Caco-2 (cell line): Measurements from ENCODE around the gene MISP. TPM values are rescaled to one million over a fixed set of nuclear protein-coding genes. Genes with fewer than 3 reads are reported as not detected.
"Not testable (repeated sequence)": the region's sequence is repeated elsewhere in the genome, so short reads cannot be mapped to it uniquely, and the experiment has no call there.

Source experiments
- BruUV-seq: library from RNA; stranded (reverse); fragments of 400-500 nt; replicated peaks from 2 replicates; lab custom pipeline; 2021; lab: Mats Ljungman, UMichigan
- CTCF ChIA-PET: fragments of 300-600 bp; sonication (Branson Sonifier 250); formaldehyde crosslinking; loops from one replicate; lab custom pipeline; 2022; ENCODE audit warnings: antibody characterized with exemption; lab: Charles Lee
- POLR2A ChIA-PET: fragments of 300-600 bp; sonication (Branson Sonifier 250); formaldehyde crosslinking; loops from one replicate; lab custom pipeline; 2022; ENCODE audit warnings: antibody characterized with exemption; lab: Charles Lee
- DNase-seq, 2 experiments: peaks; one replicate each; pipeline versions ENCODE4 v3.0.0 to v3.0.0-alpha.2; 2020 to 2022
- H3K27me3 ChIP-seq: replicated peaks from 2 replicates; pipeline ENCODE4 v1.6.0; 2011; ENCODE audit warnings: low read length; ENCODE audit not compliant: control insufficient read depth, insufficient read depth
- H3K36me3 ChIP-seq: 2 replicates; pipeline ENCODE4 v1.5.1; 2011; ENCODE audit warnings: low read length; ENCODE audit not compliant: control insufficient read depth, insufficient read depth
- H3K4me1 ChIP-seq: fragments of 250-450 bp; sonication (Bioruptor Pico); 2 replicates; pipeline ENCODE4 v1.5.1; 2020; ENCODE audit warnings: mild to moderate bottlenecking
- H3K4me3 ChIP-seq: 2 replicates; pipeline ENCODE4 v1.5.1; 2011; ENCODE audit warnings: low read depth, mild to moderate bottlenecking, control low read depth, low read length
- H3K9me3 ChIP-seq: fragments of 250-450 bp; sonication (Bioruptor Pico); 2 replicates; pipeline ENCODE4 v1.5.1; 2020; ENCODE audit warnings: mild to moderate bottlenecking, moderate library complexity
- H3K27ac Mint-ChIP-seq: one replicate; pipeline ENCODE4 v1.8.0; 2022; ENCODE audit warnings: mixed read lengths; ENCODE audit not compliant: unreplicated experiment
- H3K27me3 Mint-ChIP-seq: one replicate; pipeline ENCODE4 v1.8.0; 2022; ENCODE audit warnings: mixed read lengths; ENCODE audit not compliant: insufficient read depth, unreplicated experiment
- H3K36me3 Mint-ChIP-seq: one replicate; pipeline ENCODE4 v1.8.0; 2022; ENCODE audit warnings: mild to moderate bottlenecking, mixed read lengths; ENCODE audit not compliant: insufficient read depth, unreplicated experiment
- H3K4me1 Mint-ChIP-seq: one replicate; pipeline ENCODE4 v1.8.0; 2022; ENCODE audit warnings: low read depth, mixed read lengths; ENCODE audit not compliant: unreplicated experiment
- H3K4me3 Mint-ChIP-seq: one replicate; pipeline ENCODE4 v1.8.0; 2022; ENCODE audit warnings: mild to moderate bottlenecking, moderate library complexity, mixed read lengths; ENCODE audit not compliant: unreplicated experiment
- H3K9me3 Mint-ChIP-seq: one replicate; pipeline ENCODE4 v1.8.0; 2022; ENCODE audit warnings: mixed read lengths; ENCODE audit not compliant: unreplicated experiment
- intact Hi-C: fragments of 100-400 bp; cut with micrococcal nuclease; formaldehyde crosslinking; loops from one replicate; pipeline ENCODE4 v1.10.0; 2022; ENCODE audit not compliant: unreplicated experiment
- total RNA-seq: library from RNA; stranded (reverse); gene quantifications from 2 replicates; pipeline ENCODE4 v1.2.3, GENCODE V29; 2022
- TF ChIP-seq, protein P1 (sequence below), 2 experiments: fragments of 200-600 bp in 1 of 2; IDR thresholded peaks; 1 replicate in 1 of 2; 2 replicates in 1 of 2; pipeline versions ENCODE4 v1.5.1 to v1.8.0; 2011 to 2022; ENCODE audit warnings: antibody characterized with exemption in 1 of 2, control low read depth in 1 of 2, inconsistent platforms in 1 of 2, low read depth in 1 of 2, low read length in 1 of 2, mild to moderate bottlenecking in 1 of 2, moderate library complexity in 1 of 2; ENCODE audit not compliant: insufficient read depth in 1 of 2, severe bottlenecking in 1 of 2, unreplicated experiment in 1 of 2

Gene MISP
- total RNA-seq, 1 experiment from 2014 or later = 27.8 TPM

DNA sequence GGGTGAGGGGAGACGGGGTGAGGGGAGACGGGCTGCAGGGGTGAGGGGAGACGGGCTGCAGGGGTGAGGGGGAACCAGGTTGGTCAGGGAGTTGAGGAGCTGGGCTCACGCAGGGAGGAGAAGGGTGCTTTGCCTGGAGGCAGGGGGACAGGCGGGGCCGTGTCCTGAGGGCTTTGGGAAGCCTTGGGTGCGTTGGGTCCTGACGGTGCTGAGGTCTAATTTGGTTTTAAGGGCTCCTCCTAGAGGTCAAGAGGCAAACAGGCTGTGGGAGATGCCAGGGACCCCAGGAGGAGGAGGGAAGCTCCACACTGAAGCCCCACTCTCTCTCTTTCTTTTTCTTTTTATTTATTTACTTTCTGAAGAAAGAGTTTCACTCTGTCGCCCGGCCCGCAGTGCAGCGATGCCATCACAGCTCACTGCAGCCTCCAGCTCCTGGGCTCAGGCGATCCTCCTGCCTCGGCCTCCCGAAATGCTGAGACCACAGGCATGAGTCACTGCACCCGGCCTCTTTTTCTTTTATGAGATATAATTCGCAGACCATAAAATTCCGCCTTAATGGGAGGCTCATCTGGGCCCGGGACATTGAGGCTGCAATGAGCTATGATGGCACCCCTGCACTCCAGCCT is 9.3 kb upstream of the MISP start:
- H3K4me3 Mint-ChIP-seq = no peak overlapping the region
- ChIA-PET POLR2A (interaction anchor here (0.6 to 1.4 kb wide), 2 partner anchors 11 to 242 kb away, joined by 3 to 8 read pairs; no protein-coding TSS in a partner anchor), CTCF (interaction anchor here (0.6 to 0.9 kb wide), 2 partner anchors 10 to 113 kb away, joined by 3 read pairs; no protein-coding TSS in a partner anchor)

DNA sequence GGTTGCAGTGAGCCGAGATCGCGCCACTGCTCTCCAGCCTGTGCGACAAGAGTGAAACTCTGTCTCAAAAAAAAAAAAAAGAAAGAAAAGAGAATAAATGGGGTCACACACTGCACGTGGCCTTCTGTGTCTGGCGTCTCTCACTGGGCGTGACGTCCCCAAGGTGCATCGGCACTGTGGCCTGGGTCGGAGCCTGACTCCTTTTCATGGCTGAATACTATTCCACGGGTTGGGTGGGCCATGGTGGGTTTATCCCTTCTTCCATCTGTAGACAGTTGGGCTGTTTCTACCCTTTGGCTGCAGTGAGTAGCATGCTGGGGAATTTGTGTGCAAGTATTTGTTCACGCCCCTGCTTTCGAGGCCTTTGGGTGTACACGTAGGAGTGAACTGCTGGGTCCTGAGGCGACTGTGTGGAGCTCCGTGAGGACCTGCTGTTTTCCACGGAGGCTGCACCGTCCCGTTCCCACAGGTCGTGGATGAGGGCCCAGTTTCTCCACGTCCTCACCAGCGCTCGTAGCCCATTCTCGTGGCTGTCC is 8.3 kb upstream of the MISP start:
- CTCF ChIA-PET = no interaction called here
- H3K27me3 Mint-ChIP-seq = no peaks in the 10 kb centered on the region
- peaks cover 35% of the 10 kb centered on the region for H3K36me3 Mint-ChIP-seq
- Histone ChIP-seq H3K27me3 (no peaks in the 10 kb centered on the region), H3K36me3 (no peaks in the 10 kb centered on the region), H3K4me1 (peaks cover 16% of the 10 kb centered on the region), H3K4me3 (no peak overlapping the region), H3K9me3 (peaks cover 14% of the 10 kb centered on the region)
- peaks cover 7% of the 10 kb centered on the region for H3K4me1 Mint-ChIP-seq
- POLR2A ChIA-PET = no interaction called here
- no TSS peak for BruUV-seq
- intact Hi-C loops = no loop called here
- H3K27ac Mint-ChIP-seq = no peak overlapping the region
- H3K9me3 Mint-ChIP-seq = no peaks in the 10 kb centered on the region
- no peak overlapping the region for H3K4me3 Mint-ChIP-seq
- no peak for DNase-seq
- TF ChIP-seq, protein P1, sequence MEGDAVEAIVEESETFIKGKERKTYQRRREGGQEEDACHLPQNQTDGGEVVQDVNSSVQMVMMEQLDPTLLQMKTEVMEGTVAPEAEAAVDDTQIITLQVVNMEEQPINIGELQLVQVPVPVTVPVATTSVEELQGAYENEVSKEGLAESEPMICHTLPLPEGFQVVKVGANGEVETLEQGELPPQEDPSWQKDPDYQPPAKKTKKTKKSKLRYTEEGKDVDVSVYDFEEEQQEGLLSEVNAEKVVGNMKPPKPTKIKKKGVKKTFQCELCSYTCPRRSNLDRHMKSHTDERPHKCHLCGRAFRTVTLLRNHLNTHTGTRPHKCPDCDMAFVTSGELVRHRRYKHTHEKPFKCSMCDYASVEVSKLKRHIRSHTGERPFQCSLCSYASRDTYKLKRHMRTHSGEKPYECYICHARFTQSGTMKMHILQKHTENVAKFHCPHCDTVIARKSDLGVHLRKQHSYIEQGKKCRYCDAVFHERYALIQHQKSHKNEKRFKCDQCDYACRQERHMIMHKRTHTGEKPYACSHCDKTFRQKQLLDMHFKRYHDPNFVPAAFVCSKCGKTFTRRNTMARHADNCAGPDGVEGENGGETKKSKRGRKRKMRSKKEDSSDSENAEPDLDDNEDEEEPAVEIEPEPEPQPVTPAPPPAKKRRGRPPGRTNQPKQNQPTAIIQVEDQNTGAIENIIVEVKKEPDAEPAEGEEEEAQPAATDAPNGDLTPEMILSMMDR (IDR thresholded peaks at IDR 0.05; ENCODE audit: insufficient read depth in 1 of 2, low read depth in 1 of 2, low read length in 1 of 2, severe bottlenecking in 1 of 2, unreplicated experiment in 1 of 2) = no peak

More for the DNA sequence above, 9.3 kb upstream of the MISP start:
- Histone ChIP-seq H3K4me3 (no peak overlapping the region), H3K36me3 (no peaks in the 10 kb centered on the region), H3K27me3 (no peaks in the 10 kb centered on the region), H3K4me1 (peaks cover 16% of the 10 kb centered on the region), H3K9me3 (peaks cover 8% of the 10 kb centered on the region)
- DNase-seq = peak; percentile 56 to 59
- no peaks in the 10 kb centered on the region for H3K9me3 Mint-ChIP-seq
- no TSS peak for BruUV-seq
- peaks cover 45% of the 10 kb centered on the region for H3K36me3 Mint-ChIP-seq
- TF ChIP-seq, protein P1 (IDR thresholded peaks at IDR 0.05; ENCODE audit: insufficient read depth in 1 of 2, low read depth in 1 of 2, low read length in 1 of 2, severe bottlenecking in 1 of 2, unreplicated experiment in 1 of 2) = peak in 1 of 2 experiments; percentile 20
- intact Hi-C loops = no loop called here
- H3K4me1 Mint-ChIP-seq = peaks cover 7% of the 10 kb centered on the region
- no peaks in the 10 kb centered on the region for H3K27me3 Mint-ChIP-seq
- H3K27ac Mint-ChIP-seq = no peak overlapping the region

DNA sequence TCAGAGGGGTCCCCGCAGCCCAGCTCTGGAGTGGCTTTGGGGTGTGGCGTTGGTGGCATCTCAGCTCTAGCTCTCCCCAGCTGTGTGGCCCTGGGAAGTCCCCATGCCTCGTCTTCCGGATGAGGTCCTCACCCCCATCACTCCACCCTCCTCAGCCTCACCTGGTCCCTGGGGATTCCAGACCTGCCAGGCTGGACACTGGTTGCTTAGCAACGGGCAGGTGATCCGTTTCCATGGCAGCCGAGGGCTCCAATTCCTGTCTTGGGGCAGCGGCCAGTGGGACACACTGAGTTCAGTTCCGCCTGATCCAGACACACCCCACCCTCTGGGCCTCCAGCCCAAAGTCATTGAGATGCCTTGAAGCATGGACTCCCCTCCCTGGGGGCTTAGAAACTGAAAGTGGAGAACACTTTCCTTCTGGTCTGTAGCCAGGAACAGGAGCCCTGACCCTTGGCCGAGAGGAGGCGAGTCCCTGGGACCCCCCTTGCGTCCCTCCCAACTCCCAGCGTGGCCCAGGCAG is 7.7 kb upstream of the MISP start:
- intact Hi-C loops = no loop called here
- no peaks in the 10 kb centered on the region for H3K36me3 ChIP-seq
- TF ChIP-seq, protein P1 (IDR thresholded peaks at IDR 0.05; ENCODE audit: insufficient read depth in 1 of 2, low read depth in 1 of 2, low read length in 1 of 2, severe bottlenecking in 1 of 2, unreplicated experiment in 1 of 2) = no peak
- peaks cover 11% of the 10 kb centered on the region for H3K4me1 ChIP-seq
- DNase-seq = peak; percentile 62 to 84
- Mint-ChIP-seq H3K4me3 (no peak overlapping the region), H3K27ac (no peak overlapping the region), H3K27me3 (no peaks in the 10 kb centered on the region), H3K36me3 (peaks cover 31% of the 10 kb centered on the region), H3K4me1 (peaks cover 5% of the 10 kb centered on the region), H3K9me3 (no peaks in the 10 kb centered on the region)
- no TSS peak for BruUV-seq
- no peaks in the 10 kb centered on the region for H3K27me3 ChIP-seq
- no peak overlapping the region for H3K4me3 ChIP-seq
- ChIA-PET POLR2A (no interaction called here), CTCF (no interaction called here)
- peaks cover 20% of the 10 kb centered on the region for H3K9me3 ChIP-seq

DNA sequence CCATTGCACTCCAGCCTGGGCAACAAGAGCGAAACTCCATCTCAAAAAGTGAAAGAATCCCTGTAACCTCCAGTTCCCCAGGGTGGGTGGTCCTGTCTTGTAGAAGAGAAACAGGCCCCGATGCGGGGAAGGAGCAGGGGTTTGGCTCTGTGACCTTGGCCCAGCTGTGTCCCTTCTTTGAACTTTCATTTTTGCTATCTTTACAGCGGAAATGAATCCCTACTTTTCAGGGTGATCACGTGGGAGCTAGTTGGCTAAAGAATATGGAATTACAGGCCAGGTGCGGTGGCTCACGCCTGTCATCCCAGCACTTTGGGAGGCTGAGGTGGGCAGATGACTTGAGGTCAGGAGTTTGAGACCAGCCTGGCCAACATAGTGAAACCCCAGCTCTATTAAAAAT is 5.8 kb upstream of the MISP start:
- DNase-seq, CTCF ChIA-PET: not testable (repeated sequence)

More for the DNA sequence above, 5.8 kb upstream of the MISP start:
- BruUV-seq, H3K4me1 Mint-ChIP-seq, H3K9me3 Mint-ChIP-seq, H3K4me3 ChIP-seq, H3K4me1 ChIP-seq, H3K27me3 ChIP-seq, intact Hi-C loops, H3K27me3 Mint-ChIP-seq, POLR2A ChIA-PET, H3K4me3 Mint-ChIP-seq, H3K27ac Mint-ChIP-seq, H3K36me3 ChIP-seq: not testable (repeated sequence)
- H3K9me3 ChIP-seq = peaks cover 17% of the 10 kb centered on the region
- peaks cover 25% of the 10 kb centered on the region for H3K36me3 Mint-ChIP-seq
